Measurements from ENCODE around the gene HEXA. TPM values are rescaled to one million over a fixed set of nuclear protein-coding genes. Genes with fewer than 3 reads are reported as not detected.
"Not testable (repeated sequence)": the region's sequence is repeated elsewhere in the genome, so short reads cannot be mapped to it uniquely, and the experiment has no call there.

Gene HEXA
- total RNA-seq, 1 donor from 2014 or later: 185 TPM

DNA sequence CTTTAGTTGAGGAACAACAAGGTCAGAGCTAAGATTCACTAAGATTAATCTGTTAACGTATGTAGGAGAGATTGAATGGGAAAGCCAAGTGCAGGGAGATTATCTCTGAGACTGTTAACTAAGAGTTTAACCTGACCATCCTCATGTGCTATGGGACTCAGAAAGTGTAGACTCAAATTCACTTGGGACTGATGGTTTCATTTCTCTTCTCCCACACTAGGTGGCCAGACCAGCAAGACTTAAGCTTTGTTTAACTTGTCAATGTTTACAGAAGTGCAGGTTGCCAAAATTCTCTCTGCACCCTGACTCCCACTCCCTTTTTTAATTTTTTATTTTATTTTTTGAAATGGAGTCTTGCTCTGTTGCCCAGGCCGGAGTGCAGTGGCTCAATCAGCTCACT, 6.3 kb upstream of the HEXA start:
- H3K27ac ChIP-seq: no peak overlapping the region
- intact Hi-C loops (cut with DNase I): no loop called here
- peaks cover 5% of the 10 kb centered on the region for H3K4me1 ChIP-seq
- no peaks in the 10 kb centered on the region for H3K36me3 ChIP-seq
- no peaks in the 10 kb centered on the region for H3K9me3 ChIP-seq
- H3K27me3 ChIP-seq: no peaks in the 10 kb centered on the region
- no peak overlapping the region for H3K4me3 ChIP-seq
- DNase-seq (no peak), ATAC-seq (no peak)
- TF ChIP-seq, protein P1, sequence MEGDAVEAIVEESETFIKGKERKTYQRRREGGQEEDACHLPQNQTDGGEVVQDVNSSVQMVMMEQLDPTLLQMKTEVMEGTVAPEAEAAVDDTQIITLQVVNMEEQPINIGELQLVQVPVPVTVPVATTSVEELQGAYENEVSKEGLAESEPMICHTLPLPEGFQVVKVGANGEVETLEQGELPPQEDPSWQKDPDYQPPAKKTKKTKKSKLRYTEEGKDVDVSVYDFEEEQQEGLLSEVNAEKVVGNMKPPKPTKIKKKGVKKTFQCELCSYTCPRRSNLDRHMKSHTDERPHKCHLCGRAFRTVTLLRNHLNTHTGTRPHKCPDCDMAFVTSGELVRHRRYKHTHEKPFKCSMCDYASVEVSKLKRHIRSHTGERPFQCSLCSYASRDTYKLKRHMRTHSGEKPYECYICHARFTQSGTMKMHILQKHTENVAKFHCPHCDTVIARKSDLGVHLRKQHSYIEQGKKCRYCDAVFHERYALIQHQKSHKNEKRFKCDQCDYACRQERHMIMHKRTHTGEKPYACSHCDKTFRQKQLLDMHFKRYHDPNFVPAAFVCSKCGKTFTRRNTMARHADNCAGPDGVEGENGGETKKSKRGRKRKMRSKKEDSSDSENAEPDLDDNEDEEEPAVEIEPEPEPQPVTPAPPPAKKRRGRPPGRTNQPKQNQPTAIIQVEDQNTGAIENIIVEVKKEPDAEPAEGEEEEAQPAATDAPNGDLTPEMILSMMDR (IDR thresholded peaks at IDR 0.05): no peak

GRCh38 chr15:72380743-72381142, 4.9 kb upstream of the HEXA start:
- H3K4me1 ChIP-seq: peaks cover 12% of the 10 kb centered on the region
- H3K9me3 ChIP-seq: no peaks in the 10 kb centered on the region
- no peaks in the 10 kb centered on the region for H3K27me3 ChIP-seq
- H3K36me3 ChIP-seq: no peaks in the 10 kb centered on the region
- TF ChIP-seq, protein P1 (IDR thresholded peaks at IDR 0.05): no peak
- H3K27ac ChIP-seq: no peak overlapping the region
- intact Hi-C loops (cut with DNase I): no loop called here
- DNase-seq (no peak), ATAC-seq (no peak)
- no peak overlapping the region for H3K4me3 ChIP-seq

DNA sequence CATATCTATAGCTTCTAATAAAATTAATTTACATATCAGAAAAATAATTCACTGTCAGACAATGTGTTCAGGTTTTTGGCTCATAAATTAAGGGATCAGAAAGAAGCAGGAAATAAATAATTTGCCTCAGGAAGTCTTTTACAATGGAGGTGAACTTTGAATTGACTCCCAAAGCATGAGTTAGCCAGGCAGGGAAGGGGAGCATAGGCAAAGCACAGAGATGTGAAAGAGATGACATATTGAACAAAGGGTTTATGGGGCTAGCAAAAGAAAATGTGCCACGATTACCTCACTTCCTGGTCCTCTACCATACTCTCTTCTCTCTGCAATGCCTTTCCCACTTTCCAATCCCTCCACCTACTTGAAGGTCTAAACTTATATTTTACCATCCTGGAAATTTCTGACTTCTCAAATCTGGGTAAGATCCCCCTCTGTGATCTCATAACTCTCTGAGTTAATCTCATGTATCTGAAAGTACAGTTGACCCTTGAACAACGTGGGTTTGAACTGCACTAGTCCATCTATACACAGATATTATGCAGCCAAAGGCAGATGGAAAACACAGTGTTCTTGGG, 4.1 kb upstream of the HEXA start:
- Histone ChIP-seq H3K27ac (no peak overlapping the region), H3K4me1 (peaks cover 12% of the 10 kb centered on the region)
- intact Hi-C loops (cut with DNase I): no loop called here

GRCh38 chr15:72379106-72379505, 3.3 kb upstream of the HEXA start:
- H3K27ac ChIP-seq; ATAC-seq; H3K4me3 ChIP-seq; H3K27me3 ChIP-seq; intact Hi-C loops (cut with DNase I); H3K36me3 ChIP-seq; DNase-seq; H3K9me3 ChIP-seq: not testable (repeated sequence)
- peaks cover 15% of the 10 kb centered on the region for H3K4me1 ChIP-seq

More for the DNA sequence above, 4.1 kb upstream of the HEXA start:
- TF ChIP-seq, protein P1 (IDR thresholded peaks at IDR 0.05): no peak
- no peak overlapping the region for H3K4me3 ChIP-seq
- ATAC-seq (no peak), DNase-seq (no peak)
- H3K27me3 ChIP-seq: no peaks in the 10 kb centered on the region
- H3K9me3 ChIP-seq: no peaks in the 10 kb centered on the region
- no peaks in the 10 kb centered on the region for H3K36me3 ChIP-seq

- Histone ChIP-seq H3K4me3 (no peak overlapping the region), H3K27ac (peak overlapping the region; percentile 89), H3K4me1 (peaks cover 15% of the 10 kb centered on the region), H3K36me3 (no peaks in the 10 kb centered on the region), H3K9me3 (no peaks in the 10 kb centered on the region), H3K27me3 (no peaks in the 10 kb centered on the region)
- DNase-seq (no peak), ATAC-seq (no peak)
- intact Hi-C loops (cut with DNase I): no loop called here
- TF ChIP-seq, protein P1 (IDR thresholded peaks at IDR 0.05): no peak
Observed at GRCh38 chr15:72377331-72377730, 1.5 kb upstream of the HEXA start.

DNA sequence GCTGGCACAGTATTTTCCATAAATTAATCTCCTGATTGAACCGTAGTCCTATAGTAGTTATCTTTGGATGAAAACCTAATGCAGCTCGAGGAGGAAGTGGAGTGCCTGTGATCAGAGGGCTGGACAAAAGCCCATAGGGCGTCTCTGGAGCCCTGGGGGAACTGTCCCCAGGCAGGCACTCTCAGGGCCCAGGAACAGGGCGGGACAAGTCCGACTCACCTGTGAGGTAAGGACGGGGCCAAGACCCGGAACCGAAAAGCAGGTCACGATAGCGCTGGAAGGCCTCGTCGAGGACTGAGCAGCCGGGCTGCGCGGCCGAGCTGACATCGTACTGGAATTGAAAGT, 341 bp downstream of the HEXA start:
- intact Hi-C loops (cut with DNase I): no loop called here
- peak; percentile 89 for ATAC-seq
- Histone ChIP-seq H3K27me3 (no peaks in the 10 kb centered on the region), H3K27ac (peak overlapping the region; percentile 89), H3K9me3 (no peaks in the 10 kb centered on the region), H3K4me1 (peaks cover 21% of the 10 kb centered on the region), H3K4me3 (peak overlapping the region; percentile 77), H3K36me3 (peaks cover 2% of the 10 kb centered on the region)
- DNase-seq: no peak
- TF ChIP-seq, protein P1 (IDR thresholded peaks at IDR 0.05): no peak
